NCI-H2081 (cell line): ENCODE data around the gene ADORA1.

ENCODE experiments used
- DNase-seq, 2 experiments: peaks; one replicate each; lab custom pipeline; 2025; lab: John Stamatoyannopoulos, UW

ADORA1 gene

DNA sequence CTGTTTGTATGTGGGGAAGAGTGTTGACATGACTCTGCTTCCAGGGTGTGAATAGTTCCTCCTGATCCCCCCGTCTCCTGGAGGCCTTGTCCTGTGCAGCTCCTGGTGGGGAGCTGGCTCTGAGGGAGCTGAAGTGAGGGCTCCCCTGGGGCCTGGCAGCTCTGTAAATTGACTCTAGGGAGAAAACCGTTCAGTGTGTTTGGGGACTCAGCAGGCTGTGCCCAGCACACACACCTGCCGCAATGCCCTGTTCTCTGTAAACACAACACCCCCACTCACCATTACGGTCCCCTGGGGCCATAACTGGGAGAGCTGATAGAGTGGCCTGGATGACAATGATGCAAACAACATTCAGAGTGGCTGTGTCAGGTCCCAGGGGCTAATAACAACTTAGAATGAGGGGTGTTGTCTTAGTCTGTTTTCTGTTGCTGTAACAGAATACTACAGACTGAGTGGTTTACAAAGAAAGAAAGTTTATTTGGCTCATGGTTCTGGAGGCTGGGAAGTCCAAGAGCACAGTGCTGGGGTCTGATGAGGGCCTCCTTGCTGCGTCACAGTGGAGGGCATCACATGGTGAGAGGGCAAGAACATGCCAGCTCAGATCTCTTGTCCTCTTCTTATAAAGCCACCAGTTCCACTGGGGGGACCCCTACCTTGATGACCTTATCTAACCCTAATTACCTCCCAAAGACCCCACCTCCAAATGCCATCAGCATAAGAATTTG, 15.3 kb downstream of the ADORA1 start:
- peak; percentile 95 to 99 for DNase-seq

DNA sequence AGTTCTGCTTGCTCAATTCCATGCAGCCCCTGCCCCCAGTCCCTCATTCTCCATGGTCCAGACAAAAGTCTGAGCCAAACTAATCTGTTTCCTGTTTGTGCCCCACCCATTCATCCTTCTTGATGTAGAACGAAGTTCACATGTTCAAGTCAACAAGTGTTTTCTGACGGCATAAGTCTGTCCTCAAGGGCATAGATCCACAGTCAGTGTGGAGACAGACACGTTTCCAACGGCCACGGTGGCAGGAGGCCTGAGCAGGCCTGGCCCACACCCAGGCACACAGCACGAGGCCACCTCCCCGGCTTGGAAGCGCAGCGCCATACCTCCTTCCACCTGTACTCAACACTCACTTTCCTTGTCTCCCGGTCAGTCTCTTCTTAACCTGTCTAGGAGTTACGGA, 16.1 kb downstream of the ADORA1 start:
- no peak for DNase-seq

DNA sequence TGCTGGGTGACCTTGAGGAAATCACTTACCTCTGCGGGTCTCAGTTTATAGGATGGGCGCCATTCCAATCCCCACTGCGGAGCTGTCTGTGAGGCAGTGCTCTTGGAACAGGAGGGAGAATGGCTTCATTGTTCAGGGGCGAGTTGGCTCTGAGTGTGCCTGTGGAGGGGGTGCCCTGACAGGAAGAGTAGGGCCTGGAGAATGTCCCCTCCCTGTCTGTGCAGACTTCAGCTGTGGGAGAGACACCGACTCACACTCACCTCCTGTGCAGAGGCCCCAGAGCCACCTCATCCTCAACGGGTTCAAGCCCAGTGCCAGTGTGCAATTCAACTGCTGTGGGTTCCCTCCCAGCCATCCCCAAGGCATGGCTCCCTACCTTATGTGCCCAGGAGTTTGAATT, 17.1 kb downstream of the ADORA1 start:
- peak in 1 of 2 experiments; percentile 42 for DNase-seq

DNA sequence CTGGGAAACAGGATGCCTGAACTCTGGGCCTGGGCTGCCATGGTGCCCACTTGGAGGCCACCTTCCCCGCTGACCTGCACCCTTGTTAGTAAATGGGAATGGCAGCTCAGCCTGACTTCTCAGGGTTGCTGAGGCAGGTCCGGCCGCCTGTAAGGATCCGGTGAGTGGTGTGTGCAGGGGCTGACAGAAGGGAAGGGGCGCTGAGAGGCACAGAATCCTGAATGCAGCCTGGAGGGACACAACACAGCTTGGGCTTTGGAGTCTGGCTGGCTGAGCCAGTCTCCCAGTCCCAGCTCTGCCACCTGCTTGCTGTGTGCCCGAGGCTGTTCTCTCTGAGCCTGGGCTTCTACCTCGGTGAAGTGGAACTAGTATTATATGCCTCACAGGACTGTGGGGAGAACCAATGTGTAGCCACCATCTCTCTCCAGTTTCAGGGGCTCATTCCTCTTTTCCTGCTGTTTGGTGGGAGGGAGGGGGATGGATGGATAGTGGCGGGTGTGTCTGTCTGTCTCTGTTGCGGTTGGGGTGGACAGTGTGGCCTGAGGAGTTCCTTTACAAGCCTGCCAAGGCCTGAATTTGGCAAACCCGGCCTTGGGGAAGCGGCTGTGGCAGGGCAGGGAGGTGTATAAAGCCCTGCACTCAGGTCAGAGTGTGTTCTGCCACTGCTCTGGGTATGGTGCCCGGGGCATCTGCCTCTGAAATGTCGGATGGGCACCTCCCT, 18.0 kb downstream of the ADORA1 start:
- DNase-seq, result no peak

DNA sequence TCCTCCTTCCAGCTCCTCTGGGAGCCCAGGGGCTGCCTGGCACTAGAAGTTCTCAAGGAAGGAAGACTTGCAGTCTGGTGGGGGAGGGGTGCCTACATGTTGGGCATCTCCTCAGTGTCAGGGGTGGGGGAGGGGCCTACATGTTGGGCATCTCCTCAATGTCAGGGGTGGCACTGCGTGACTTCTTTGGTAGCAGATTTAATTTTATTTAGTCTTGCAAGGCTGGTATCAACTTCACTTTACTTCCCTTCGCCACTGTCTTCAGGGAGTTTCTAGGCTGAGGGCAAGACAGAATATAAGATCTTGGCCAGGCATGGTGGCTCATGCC, 18.5 kb downstream of the ADORA1 start:
- no peak for DNase-seq

DNA sequence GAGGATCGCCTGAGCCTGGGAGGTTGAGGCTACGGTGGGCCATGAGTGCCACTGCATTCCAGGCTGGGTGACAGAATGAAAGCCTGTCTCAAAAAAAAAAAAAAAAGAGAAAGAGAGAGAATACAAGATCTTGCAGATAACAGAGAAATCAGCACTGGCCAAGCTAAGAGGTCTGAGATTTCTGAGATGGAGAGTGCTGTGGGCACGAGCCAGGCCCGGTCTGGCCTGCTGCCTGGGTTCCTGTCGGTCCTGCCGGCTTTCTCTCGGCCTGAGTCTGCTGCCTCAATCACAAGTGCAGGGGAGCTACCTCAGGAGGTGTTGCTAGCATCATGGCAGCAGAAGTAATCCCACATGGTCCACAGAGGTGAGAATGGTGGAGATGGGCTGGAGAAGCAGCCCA, 19.0 kb downstream of the ADORA1 start:
- DNase-seq, result no peak

DNA sequence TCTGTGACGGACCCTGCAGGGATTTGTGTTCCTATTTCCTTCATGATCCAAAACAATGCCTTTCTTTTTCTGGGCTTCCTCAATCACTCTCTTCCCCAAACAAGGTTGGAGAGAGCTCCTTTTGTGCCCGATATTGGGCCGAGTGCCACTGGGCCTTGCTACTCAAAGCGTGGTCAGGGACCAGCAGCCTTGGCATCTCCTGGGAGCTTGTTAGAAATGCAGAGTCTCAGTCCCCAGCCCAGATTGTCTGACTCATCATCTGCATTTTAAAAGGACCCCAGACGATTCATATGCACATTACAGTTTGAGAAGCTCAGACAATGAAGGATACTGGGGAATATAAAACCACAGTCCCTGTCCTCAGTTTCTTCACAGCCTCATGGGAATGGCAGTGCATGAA, 19.9 kb downstream of the ADORA1 start:
- no peak for DNase-seq

DNA sequence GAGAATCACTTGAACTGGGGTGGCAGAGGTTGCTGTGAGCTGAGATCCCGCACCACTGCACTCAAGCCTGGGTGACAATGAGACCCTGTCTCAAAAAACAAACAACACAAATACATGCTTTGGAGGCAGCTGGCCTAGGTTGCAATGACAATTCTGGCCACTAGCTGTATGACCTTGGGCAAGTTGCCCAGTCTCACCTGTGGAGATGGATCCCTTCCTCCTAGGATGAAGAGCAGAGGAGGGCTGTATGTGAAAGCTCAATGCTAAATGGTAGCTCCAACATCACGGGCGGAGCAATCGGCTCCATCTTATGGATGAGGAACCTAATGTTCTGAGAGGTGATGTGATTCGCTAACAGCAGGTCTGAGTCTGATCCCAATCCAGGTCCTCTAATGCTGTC, 20.6 kb downstream of the ADORA1 start:
- DNase-seq, result peak in 1 of 2 experiments; percentile 49

DNA sequence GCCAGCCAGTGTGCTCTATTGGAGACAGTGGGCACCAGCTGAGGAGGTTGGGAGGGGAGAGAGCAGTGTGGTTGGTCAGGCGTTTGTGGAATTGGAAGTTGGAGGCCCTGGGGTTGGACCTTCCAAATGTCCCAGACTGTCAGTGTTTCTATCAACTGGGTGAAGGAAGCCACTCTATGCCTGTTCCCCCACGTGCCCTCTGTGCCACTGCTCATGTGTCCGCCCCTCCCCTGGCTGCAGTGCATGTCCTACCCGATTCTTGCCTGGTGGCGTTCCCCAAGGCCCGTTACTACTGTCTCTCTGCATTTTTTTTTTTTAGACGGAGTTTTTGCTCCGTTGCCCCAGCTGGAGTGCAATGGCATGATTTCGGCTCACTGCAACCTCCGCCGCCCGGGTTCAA, 21.1 kb downstream of the ADORA1 start:
- DNase-seq, result no peak

DNA sequence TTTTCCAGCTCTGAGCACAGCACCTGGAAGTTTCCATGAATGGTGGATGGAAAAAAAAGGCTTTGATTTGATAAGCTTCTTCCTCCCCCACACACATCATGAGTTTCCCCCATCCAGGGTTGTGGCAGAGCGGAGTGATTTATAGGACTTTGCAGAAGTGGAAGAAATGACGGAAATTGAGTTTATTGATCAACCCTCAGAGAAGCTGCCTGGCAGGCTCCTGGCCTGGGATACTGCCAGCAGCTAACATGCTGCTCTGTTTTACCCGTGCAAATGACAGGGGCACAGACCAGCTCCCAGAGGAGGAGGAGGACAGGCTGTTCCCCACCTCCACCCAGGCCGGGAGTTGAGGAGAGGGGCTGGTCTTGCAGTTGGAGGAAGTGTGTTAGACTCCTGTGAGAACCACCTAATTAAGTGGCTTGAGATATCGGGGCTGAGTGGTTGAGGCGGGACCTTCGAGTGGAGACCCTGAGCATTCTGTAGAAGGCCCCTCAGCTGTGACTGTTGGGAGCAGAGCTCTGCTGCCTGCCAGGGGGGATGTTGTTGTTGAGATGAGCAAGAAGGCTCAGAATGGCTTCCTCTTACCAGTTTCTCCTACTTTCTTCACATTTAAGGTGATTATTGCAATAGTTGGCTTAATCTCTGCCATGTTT, 21.8 kb downstream of the ADORA1 start:
- no peak for DNase-seq

DNA sequence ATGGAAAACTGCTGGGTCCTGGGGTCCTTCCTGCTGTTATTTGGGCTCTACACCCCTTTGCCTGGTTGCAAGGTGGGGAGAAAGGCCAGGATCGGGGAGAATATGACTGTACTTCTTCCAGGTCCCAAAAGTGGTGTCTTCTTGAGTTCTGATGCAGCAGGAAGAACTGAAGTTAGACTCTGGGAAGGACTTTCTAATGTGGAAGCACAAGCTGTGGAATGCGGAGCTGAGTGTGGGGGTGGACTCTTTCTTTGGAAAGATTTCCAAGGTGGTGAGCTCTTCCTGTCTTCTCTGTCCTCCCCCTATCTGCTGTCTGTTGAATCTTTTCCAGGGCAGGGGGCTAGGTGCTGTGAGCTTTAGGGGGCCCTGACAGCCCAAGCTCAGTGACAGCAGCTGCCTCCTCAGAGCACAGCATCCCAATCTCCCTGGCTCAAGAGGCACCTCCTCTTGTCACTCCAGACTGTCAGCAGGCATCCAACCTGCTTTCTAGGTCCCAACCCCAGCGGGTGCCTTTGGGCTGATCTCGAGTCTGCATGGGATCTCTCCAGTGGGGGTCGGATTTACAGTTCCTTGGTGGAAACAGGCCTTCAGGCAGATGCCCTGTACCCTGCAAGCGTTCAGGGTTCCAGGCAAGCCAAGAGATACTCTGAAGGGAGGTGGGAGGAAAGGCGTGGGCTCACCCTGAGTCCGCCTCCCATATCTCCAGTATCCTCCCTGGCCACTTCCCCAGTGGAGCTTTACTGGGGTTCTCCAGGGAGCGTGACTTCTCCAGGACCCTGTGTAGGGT, 23.2 kb downstream of the ADORA1 start:
- DNase-seq, result no peak

DNA sequence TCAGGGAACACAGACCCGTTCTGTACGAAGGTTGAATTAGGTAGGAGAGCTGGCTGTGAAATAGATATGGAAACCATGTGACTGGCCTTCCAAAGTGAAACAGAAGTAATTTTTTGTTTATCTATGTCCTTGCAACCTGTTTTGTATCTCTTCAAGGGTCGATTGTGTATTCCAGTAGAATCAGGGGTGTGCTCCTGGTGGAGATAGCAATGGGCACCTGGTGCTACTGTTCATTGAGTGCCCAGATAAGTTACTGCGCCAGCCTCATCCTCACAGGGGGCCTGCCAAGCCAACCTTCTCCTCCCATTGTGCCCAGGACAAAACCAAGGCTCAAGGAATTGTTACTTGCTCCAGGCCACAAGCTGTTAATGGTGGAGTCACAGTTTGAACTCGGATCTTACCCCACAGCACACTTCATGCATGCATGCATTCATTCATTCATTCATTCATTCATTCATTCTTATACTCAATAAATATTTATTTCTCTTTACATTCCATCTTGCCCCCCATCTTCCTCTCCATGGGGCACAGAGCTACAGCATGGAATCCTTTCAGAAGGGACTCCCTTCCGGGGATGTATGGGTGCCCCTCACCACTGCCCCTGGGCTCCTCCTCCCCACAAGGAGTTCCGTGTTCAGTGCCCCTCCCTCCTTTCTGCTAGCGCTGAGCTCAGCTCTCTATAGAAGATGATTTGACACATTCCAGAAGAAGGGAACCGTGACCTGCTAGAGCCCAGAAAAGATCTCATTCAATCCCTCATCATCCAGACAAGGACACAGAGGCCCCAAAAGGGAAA, 24.0 kb downstream of the ADORA1 start:
- no peak for DNase-seq

DNA sequence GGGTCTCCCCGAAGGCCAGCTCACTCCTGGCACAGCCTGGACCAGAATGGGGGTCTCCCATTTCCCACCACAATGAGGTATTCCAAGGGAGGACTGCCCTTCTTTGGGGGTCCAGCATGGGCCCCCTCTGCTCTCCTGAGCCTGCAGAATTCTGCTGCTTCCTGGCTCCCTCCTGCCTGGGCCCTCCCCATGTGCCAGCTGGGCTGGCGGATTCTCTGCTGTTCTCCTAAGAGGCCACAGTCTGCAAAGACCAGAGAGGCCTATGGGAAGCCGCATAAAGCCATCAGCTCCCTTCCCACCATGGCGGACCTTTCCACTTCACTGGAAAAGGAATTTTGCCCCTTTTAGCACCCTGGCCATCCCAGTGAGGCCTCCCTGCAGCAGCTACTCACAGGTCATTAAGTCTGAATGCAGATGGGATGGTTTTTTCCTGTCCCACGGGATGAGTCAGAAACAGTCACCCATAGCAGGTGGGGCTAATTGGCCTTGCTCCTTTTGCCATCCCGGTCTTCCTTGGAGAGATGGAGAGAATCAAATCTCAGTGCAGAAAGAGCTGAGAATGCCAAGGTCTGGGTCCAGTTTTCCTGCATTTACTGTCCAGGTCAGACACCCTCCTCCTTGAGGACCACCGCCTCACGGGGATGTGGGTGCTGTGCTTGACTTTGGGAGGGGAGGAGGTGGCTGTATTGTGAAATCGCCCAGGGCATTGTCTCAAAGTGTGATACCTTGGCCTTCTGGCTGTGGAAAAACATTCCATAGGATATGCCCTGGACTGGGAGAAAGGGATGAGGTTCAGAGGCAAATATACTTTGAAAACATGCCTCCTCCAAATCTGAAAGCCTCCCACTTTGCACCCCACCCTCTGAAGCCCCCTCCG, 24.9 kb downstream of the ADORA1 start:
- no peak for DNase-seq

DNA sequence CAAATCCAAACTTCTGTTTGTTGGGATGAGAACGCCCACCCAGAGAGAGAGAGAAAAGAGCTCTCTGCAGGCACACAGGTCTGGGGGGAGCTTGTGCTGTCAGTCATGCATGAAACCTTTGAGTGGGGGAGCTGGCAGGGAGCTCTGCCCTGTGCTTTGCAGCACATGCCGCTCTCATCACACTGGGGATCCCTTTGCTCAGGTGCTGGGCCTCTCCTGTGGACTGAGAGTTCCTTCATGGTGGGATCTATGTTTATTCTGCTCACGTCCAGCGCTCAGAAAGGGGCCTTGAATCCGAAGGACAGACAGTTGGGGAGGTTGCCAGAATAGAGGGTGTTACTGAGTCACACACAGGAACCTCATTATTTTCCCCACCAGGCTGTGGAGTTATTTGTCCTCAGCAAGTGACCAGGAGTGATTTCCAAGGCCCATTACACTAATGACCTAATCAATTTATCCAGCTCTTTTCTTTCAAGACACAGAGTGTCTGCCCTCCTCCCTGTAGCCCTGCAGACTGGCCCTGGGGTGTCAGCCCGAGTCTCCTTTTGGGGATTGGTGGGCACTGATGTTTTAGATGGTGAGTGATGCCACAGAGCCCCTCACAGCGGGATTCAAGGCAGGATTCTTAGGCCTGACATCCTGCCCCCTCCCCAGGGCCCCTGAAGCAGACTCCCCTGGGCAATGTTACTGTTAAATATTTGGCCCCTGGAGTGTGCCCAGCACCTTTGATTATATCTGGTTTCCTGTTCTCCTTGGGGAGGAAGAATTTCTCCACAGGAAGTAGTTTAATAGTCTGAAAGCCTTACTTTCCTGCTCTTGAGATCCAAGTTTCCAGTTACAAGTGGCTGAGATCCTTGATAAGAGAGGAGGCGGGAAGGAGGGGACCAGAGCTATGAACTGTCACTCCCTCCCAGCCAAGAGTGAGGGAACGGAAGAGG, 25.8 kb downstream of the ADORA1 start:
- DNase-seq, result no peak

DNA sequence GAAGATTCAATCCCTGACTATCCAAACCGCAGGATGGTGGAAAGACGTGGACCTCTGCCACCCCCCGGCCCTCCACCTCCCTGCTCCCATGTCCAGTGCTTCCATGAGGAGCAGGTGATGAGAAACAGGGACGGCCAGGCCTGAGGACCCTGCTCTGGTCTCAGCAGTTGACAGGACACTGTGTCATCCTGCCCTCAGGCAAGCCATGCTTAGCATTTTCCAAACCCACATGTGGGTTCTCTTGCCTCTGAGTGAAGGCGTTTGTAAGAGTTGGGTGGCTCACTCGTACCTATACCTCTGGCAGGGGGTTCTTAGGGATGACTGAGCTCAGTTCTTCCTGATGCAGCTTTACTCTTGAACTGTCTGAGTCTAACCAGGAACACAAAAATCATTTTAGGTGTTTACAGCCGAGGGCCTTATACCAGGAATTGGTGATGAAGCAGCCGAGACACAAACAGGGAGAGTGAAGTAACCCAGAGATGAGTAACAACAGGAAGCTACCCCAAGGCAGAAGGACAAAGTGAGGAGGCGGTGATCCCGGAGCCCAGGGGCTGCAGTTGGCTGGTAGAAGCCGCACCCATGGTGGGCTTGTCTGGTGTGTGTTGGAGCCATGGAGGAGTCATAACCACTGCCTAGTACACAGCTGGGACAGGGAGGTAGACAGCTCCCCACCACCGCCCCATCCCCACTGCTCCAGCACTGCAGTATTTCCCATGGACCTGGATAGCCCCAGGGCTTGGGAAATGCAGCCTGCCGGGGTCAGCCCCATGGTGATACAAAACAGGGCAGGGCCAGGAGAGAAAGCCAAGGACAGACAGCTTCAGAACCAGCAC, 26.7 kb downstream of the ADORA1 start:
- DNase-seq, result no peak

DNA sequence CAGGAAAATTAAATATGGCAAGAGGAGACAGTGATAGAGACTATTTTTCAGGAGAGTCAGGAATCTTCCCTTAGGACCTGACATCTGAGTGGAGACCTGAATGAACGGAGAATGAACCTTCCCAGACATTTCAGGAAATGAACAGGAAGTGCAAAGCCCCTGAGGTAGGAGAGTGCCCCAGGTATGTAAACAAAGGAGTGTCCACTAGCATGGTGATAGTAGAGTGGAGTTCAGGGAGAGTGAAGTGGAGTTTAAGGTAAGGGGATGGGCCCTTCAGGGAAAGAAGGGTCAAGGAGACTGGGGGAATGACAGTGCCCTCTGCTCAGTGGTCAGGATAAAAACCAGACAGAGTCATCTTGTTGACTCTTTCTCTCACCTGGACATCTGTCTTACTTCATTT, 28.8 kb downstream of the ADORA1 start:
- no peak for DNase-seq

DNA sequence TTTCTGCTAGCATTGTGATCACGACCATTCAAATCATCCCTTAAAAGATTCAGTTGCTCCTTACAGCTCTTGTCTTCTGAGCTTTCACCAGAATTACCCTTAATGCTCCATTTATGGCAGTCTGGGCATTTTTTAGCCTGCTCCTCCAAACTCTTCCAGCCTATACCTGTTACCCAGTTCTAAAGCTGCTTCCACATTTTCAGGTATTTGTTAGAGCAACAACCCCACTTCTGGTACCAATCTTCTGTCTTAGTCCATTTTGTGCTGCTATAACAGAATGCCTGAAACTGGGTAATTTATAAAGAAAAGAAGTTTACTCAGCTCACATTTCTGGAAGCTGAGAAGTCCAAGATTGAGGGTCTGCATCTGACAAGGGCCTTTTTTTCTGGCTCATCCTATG, 30.9 kb downstream of the ADORA1 start:
- DNase-seq, result no peak

DNA sequence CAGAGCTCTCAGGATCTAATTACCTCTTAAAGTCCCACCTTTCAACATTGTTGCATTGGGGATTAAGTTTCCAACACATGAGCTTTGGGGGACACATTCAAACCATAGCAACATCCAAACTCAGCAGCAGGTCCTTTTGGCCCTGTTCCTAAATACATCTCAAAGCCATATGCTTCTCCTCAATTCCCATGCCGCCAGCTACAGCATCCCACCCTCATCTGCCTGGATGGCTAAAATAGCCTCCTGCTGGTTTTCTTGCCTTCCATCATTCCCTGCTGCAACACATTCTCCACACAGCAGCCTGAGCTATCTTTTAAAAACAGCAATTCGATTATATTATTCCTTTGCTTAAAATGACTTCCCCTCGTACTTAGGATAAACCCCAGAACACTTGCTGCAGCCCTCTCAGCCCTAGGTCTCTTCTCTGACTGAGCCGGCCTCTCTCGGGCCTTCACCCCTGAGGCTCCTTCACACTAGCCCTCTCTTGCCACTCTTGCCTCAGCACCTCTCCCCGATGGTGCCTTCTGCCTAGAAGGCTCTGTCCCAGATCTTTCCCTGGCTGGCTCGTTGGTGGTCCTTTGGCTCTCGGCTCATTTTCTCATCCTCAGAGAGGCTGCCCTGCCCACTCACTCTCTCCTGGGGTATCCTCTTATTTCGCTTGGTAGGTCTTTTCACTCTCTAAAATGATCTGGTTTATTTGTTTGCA, 31.6 kb downstream of the ADORA1 start:
- DNase-seq, result peak in 1 of 2 experiments; percentile 49
